HCT116 (cell line): ENCODE measurements around the gene COBLL1.

Experiments
- EZH2 ChIP-seq: fragments of 200-600 bp; sonication (generic); IDR thresholded peaks from 2 replicates; pipeline ENCODE4 v1.6.1; 2017; ENCODE audit warnings: antibody characterized with exemption, mixed run types
- JUND ChIP-seq: IDR thresholded peaks from 2 replicates; pipeline ENCODE4 v1.6.1; 2012
- POLR2A ChIP-seq: IDR thresholded peaks from 2 replicates; pipeline ENCODE4 v1.7.0; 2011; ENCODE audit warnings: borderline replicate concordance; ENCODE audit not compliant: insufficient read depth, insufficient read length; ENCODE audit errors: extremely low read depth
- POLR2AphosphoS5 ChIP-seq: IDR thresholded peaks from 2 replicates; pipeline ENCODE4 v1.6.1; 2011; ENCODE audit warnings: mild to moderate bottlenecking, low read depth, low read length, moderate library complexity
- SRF ChIP-seq: IDR thresholded peaks from 2 replicates; pipeline ENCODE4 v1.6.1; 2012; ENCODE audit warnings: low read depth
- TCF7L2 ChIP-seq: IDR thresholded peaks from 2 replicates; pipeline ENCODE4 v1.7.0; 2011; ENCODE audit warnings: borderline replicate concordance, inconsistent platforms; ENCODE audit not compliant: insufficient read depth, insufficient read length; ENCODE audit errors: extremely low read depth
- ZNF274 ChIP-seq: fragments of 200-500 bp; sonication (Bioruptor generic); IDR thresholded peaks from 2 replicates; pipeline ENCODE4 v1.6.1; 2014; ENCODE audit warnings: mild to moderate bottlenecking, low read depth, low read length, inconsistent platforms
- TF ChIP-seq, protein P1 (sequence below), 3 experiments: fragments of 200-600 bp in 1 of 3; sonication (generic) in 1 of 3; IDR thresholded peaks in 2 of 3; conservative IDR thresholded peaks in 1 of 3; 2 replicates each; pipeline ENCODE4 v1.5.1; 2012 to 2017; ENCODE audit warnings: low read depth in 2 of 3, low read length in 2 of 3, antibody characterized with exemption in 1 of 3, borderline replicate concordance in 1 of 3, control low read depth in 1 of 3, mild to moderate bottlenecking in 1 of 3, mixed read lengths in 1 of 3, mixed run types in 1 of 3, moderate library complexity in 1 of 3; ENCODE audit not compliant: insufficient read depth in 1 of 3
- TF ChIP-seq, protein P2 (sequence below): IDR thresholded peaks from 2 replicates; pipeline ENCODE4 v1.6.1; 2012
- TF ChIP-seq, protein P3 (sequence below): IDR thresholded peaks from 2 replicates; pipeline ENCODE4 v1.6.1; 2011; ENCODE audit warnings: mild to moderate bottlenecking, low read length, moderate library complexity; ENCODE audit not compliant: insufficient replicate concordance; ENCODE audit errors: extremely low read depth
- TF ChIP-seq, protein P4 (sequence below): IDR thresholded peaks from 2 replicates; pipeline ENCODE4 v1.6.1; 2012; ENCODE audit warnings: low read depth

DNA sequence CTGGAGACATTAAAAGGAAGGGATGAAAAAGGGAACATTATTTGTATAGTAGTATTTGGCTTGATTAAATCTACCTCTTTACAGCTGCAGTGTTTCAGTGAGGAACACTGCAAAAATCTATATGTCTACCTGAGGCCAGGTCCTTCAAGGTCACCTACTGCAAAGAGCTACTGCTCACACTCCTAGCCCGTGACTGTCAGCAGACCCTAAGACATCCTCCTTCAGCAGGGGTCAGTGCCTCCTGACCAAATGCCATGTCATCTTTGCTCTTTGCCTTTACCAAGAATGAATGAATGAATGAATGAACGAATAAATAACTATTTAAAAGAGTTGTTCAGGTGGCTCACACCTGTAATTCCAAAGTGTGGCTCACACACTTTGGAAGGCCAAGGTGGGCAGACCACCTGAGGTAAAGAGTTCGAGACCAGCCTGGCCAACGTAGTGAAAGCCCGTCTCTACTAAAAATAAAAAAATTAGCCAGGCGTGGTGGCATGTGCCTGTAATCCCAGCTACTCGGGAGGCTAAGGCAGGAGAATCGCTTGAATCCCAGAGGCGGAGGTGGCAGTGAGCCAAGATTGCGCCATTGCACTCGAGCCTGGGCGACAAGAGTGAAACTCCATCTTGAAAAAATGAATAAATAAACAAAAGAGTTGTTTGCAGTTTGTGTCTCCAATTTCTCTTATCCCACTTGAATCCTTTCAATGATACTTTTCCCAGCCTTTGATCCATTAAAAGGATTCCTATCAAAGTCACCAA lies 136.0 kb downstream of the COBLL1 start:
- TF ChIP-seq JUND (no peak), POLR2AphosphoS5 (no peak), POLR2A (no peak), TCF7L2 (no peak), ZNF274 (no peak), EZH2 (no peak), SRF (no peak)
- TF ChIP-seq, protein P1, sequence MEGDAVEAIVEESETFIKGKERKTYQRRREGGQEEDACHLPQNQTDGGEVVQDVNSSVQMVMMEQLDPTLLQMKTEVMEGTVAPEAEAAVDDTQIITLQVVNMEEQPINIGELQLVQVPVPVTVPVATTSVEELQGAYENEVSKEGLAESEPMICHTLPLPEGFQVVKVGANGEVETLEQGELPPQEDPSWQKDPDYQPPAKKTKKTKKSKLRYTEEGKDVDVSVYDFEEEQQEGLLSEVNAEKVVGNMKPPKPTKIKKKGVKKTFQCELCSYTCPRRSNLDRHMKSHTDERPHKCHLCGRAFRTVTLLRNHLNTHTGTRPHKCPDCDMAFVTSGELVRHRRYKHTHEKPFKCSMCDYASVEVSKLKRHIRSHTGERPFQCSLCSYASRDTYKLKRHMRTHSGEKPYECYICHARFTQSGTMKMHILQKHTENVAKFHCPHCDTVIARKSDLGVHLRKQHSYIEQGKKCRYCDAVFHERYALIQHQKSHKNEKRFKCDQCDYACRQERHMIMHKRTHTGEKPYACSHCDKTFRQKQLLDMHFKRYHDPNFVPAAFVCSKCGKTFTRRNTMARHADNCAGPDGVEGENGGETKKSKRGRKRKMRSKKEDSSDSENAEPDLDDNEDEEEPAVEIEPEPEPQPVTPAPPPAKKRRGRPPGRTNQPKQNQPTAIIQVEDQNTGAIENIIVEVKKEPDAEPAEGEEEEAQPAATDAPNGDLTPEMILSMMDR (IDR thresholded peaks at IDR 0.05 in 2 of 3, conservative IDR thresholded peaks at IDR 0.05 in 1 of 3; ENCODE audit: borderline replicate concordance in 1 of 3, insufficient read depth in 1 of 3, low read depth in 2 of 3, low read length in 2 of 3): no peak
- TF ChIP-seq, protein P2, sequence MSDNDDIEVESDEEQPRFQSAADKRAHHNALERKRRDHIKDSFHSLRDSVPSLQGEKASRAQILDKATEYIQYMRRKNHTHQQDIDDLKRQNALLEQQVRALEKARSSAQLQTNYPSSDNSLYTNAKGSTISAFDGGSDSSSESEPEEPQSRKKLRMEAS: no peak
- TF ChIP-seq, protein P3, sequence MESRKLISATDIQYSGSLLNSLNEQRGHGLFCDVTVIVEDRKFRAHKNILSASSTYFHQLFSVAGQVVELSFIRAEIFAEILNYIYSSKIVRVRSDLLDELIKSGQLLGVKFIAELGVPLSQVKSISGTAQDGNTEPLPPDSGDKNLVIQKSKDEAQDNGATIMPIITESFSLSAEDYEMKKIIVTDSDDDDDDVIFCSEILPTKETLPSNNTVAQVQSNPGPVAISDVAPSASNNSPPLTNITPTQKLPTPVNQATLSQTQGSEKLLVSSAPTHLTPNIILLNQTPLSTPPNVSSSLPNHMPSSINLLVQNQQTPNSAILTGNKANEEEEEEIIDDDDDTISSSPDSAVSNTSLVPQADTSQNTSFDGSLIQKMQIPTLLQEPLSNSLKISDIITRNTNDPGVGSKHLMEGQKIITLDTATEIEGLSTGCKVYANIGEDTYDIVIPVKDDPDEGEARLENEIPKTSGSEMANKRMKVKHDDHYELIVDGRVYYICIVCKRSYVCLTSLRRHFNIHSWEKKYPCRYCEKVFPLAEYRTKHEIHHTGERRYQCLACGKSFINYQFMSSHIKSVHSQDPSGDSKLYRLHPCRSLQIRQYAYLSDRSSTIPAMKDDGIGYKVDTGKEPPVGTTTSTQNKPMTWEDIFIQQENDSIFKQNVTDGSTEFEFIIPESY: no peak
- TF ChIP-seq, protein P4, sequence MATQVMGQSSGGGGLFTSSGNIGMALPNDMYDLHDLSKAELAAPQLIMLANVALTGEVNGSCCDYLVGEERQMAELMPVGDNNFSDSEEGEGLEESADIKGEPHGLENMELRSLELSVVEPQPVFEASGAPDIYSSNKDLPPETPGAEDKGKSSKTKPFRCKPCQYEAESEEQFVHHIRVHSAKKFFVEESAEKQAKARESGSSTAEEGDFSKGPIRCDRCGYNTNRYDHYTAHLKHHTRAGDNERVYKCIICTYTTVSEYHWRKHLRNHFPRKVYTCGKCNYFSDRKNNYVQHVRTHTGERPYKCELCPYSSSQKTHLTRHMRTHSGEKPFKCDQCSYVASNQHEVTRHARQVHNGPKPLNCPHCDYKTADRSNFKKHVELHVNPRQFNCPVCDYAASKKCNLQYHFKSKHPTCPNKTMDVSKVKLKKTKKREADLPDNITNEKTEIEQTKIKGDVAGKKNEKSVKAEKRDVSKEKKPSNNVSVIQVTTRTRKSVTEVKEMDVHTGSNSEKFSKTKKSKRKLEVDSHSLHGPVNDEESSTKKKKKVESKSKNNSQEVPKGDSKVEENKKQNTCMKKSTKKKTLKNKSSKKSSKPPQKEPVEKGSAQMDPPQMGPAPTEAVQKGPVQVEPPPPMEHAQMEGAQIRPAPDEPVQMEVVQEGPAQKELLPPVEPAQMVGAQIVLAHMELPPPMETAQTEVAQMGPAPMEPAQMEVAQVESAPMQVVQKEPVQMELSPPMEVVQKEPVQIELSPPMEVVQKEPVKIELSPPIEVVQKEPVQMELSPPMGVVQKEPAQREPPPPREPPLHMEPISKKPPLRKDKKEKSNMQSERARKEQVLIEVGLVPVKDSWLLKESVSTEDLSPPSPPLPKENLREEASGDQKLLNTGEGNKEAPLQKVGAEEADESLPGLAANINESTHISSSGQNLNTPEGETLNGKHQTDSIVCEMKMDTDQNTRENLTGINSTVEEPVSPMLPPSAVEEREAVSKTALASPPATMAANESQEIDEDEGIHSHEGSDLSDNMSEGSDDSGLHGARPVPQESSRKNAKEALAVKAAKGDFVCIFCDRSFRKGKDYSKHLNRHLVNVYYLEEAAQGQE: no peak
